HepG2 (cell line): ENCODE measurements around the gene BPIFB2. TPM values are rescaled to one million over a fixed set of nuclear protein-coding genes. Genes with fewer than 3 reads are reported as not detected.

ENCODE experiments used
- ELF1 ChIP-seq: sonication (generic); formaldehyde crosslinking; IDR thresholded peaks from 2 replicates; pipeline ENCODE4 v1.4.0; 2020; ENCODE audit warnings: missing genetic modification reagents
- HMG20B ChIP-seq: conservative IDR thresholded peaks from 2 replicates; pipeline ENCODE4 v1.6.1; 2016; ENCODE audit warnings: missing genetic modification reagents, missing compliant biosample characterization
- IRF1 ChIP-seq: sonication (generic); formaldehyde crosslinking; IDR thresholded peaks from 2 replicates; pipeline ENCODE4 v1.4.0; 2020; ENCODE audit warnings: low read depth, mild to moderate bottlenecking, missing genetic modification reagents
- KAT8 ChIP-seq: IDR thresholded peaks from 2 replicates; pipeline ENCODE4 v1.6.1; 2016; ENCODE audit warnings: missing genetic modification reagents, missing compliant biosample characterization
- KLF11 ChIP-seq: IDR thresholded peaks from 2 replicates; pipeline ENCODE4 v1.6.1; 2016; ENCODE audit warnings: missing compliant biosample characterization
- MAFG ChIP-seq: sonication (generic); formaldehyde crosslinking; IDR thresholded peaks from 2 replicates; pipeline ENCODE4 v1.5.1; 2020; ENCODE audit warnings: mild to moderate bottlenecking, missing genetic modification reagents
- MAFK ChIP-seq, 2 experiments: IDR thresholded peaks in 1 of 2; conservative IDR thresholded peaks in 1 of 2; 2 replicates each; pipeline ENCODE4 v1.6.1; 2011; ENCODE audit warnings: improper control_type of control experiment in 2 of 2, low read length in 2 of 2
- MATR3 ChIP-seq: sonication (generic); formaldehyde crosslinking; IDR thresholded peaks from 2 replicates; pipeline ENCODE4 v1.4.0; 2020; ENCODE audit warnings: missing genetic modification reagents
- MTA3 ChIP-seq: sonication (generic); formaldehyde crosslinking; IDR thresholded peaks from 2 replicates; pipeline ENCODE4 v1.4.0; 2020; ENCODE audit warnings: missing genetic modification reagents
- MXI1 ChIP-seq: IDR thresholded peaks from 3 replicates; pipeline ENCODE4 v1.6.1; 2012; ENCODE audit warnings: low read depth, low read length, inconsistent platforms, borderline replicate concordance
- MYC ChIP-seq: sonication (generic); formaldehyde crosslinking; IDR thresholded peaks from 2 replicates; pipeline ENCODE4 v1.9.0; 2021; ENCODE audit warnings: missing genetic modification reagents, borderline replicate concordance
- RAD51 ChIP-seq: fragments of 450-650 bp; IDR thresholded peaks from 2 replicates; pipeline ENCODE4 v1.6.1; 2016; ENCODE audit warnings: borderline replicate concordance
- RXRA ChIP-seq: sonication (generic); formaldehyde crosslinking; IDR thresholded peaks from 2 replicates; pipeline ENCODE4 v1.5.1; 2020; ENCODE audit warnings: missing genetic modification reagents
- TAF15 ChIP-seq: fragments of 200-400 bp; formaldehyde crosslinking; IDR thresholded peaks from one replicate; pipeline ENCODE4 v1.6.1; 2018; ENCODE audit warnings: mild to moderate bottlenecking, low read depth, low read length; ENCODE audit not compliant: poor library complexity, severe bottlenecking
- TBX2 ChIP-seq: sonication (generic); formaldehyde crosslinking; IDR thresholded peaks from 2 replicates; pipeline ENCODE4 v1.5.0; 2020; ENCODE audit warnings: missing genetic modification reagents, mild to moderate bottlenecking, borderline replicate concordance
- TEAD3 ChIP-seq: optimal IDR thresholded peaks from 2 replicates; pipeline ENCODE3; 2016; ENCODE audit warnings: borderline replicate concordance
- TP53 ChIP-seq: sonication (generic); formaldehyde crosslinking; conservative IDR thresholded peaks from 2 replicates; pipeline ENCODE4 v1.4.0; 2020; ENCODE audit warnings: missing genetic modification reagents
- ZC3H4 ChIP-seq: sonication (generic); formaldehyde crosslinking; IDR thresholded peaks from 2 replicates; pipeline ENCODE4 v1.4.0; 2020; ENCODE audit warnings: missing genetic modification reagents, borderline replicate concordance
- ZFP36L1 ChIP-seq: sonication (generic); formaldehyde crosslinking; IDR thresholded peaks from 2 replicates; pipeline ENCODE4 v1.8.0; 2022; ENCODE audit warnings: mild to moderate bottlenecking, missing genetic modification reagents, moderate library complexity
- ZMYM3 ChIP-seq: sonication (generic); formaldehyde crosslinking; IDR thresholded peaks from 2 replicates; pipeline ENCODE4 v1.5.1; 2020; ENCODE audit warnings: mild to moderate bottlenecking, missing genetic modification reagents
- ZNF12 ChIP-seq: sonication (generic); formaldehyde crosslinking; IDR thresholded peaks from 2 replicates; pipeline ENCODE4 v1.5.0; 2020; ENCODE audit warnings: missing genetic modification reagents
- ZNF251 ChIP-seq: sonication (generic); formaldehyde crosslinking; IDR thresholded peaks from 2 replicates; pipeline ENCODE4 v1.9.0; 2021; ENCODE audit warnings: mild to moderate bottlenecking, missing genetic modification reagents
- ZNF264 ChIP-seq: sonication (generic); formaldehyde crosslinking; IDR thresholded peaks from 2 replicates; pipeline ENCODE4 v1.4.0; 2020; ENCODE audit warnings: missing genetic modification reagents
- ZNF282 ChIP-seq: fragments of 450-650 bp; IDR thresholded peaks from 2 replicates; pipeline ENCODE4 v1.6.1; 2018; ENCODE audit not compliant: partially characterized antibody
- ZNF296 ChIP-seq: sonication (generic); formaldehyde crosslinking; conservative IDR thresholded peaks from 2 replicates; pipeline ENCODE4 v1.5.0; 2020; ENCODE audit warnings: mild to moderate bottlenecking, missing genetic modification reagents
- ZNF33B ChIP-seq: sonication (generic); formaldehyde crosslinking; IDR thresholded peaks from 2 replicates; pipeline ENCODE4 v1.5.1; 2020; ENCODE audit warnings: mild to moderate bottlenecking, missing genetic modification reagents
- ZNF546 ChIP-seq: sonication (generic); formaldehyde crosslinking; conservative IDR thresholded peaks from 2 replicates; pipeline ENCODE4 v1.8.1; 2023; ENCODE audit warnings: mild to moderate bottlenecking, missing genetic modification reagents
- ZNF550 ChIP-seq: sonication (generic); formaldehyde crosslinking; IDR thresholded peaks from 2 replicates; pipeline ENCODE4 v1.4.0; 2020; ENCODE audit warnings: mild to moderate bottlenecking, missing genetic modification reagents, borderline replicate concordance
- ZNF564 ChIP-seq: sonication (generic); formaldehyde crosslinking; IDR thresholded peaks from 2 replicates; pipeline ENCODE4 v1.8.1; 2023; ENCODE audit warnings: mild to moderate bottlenecking, missing genetic modification reagents
- ZNF580 ChIP-seq: IDR thresholded peaks from 2 replicates; pipeline ENCODE4 v1.6.1; 2016; ENCODE audit warnings: low read depth, borderline replicate concordance
- polyA plus RNA-seq, 8 experiments: library from polyadenylated mRNA; depleted of rRNA in 3 of 8; stranded (reverse) in 7 of 8; unstranded in 1 of 8; fragments of >200 nt; fragmentation: Illumina TruSeq in 4 of 8; extraction: Trizol in 4 of 8; gene quantifications; 2 replicates each; pipeline versions ENCODE4 v1.2.1 to v1.2.3, GENCODE V29; 2011 to 2016; ENCODE audit warnings: low read depth in 4 of 8, missing spikeins in 1 of 8, mixed read lengths in 1 of 8; ENCODE audit not compliant: insufficient read depth in 1 of 8
- total RNA-seq, 5 experiments: library from RNA; depleted of rRNA; stranded (reverse); fragments of >200 nt; fragmentation: Illumina TruSeq; extraction: Trizol; gene quantifications; 2 replicates each; pipeline ENCODE4 v1.2.3, GENCODE V29; 2016; ENCODE audit warnings: low read depth in 1 of 5
- TF ChIP-seq, protein P1 (sequence below): sonication (generic); formaldehyde crosslinking; IDR thresholded peaks from 2 replicates; pipeline ENCODE4 v1.4.0; 2020; ENCODE audit warnings: missing genetic modification reagents
- TF ChIP-seq, protein P2 (sequence below): sonication (generic); formaldehyde crosslinking; IDR thresholded peaks from 2 replicates; pipeline ENCODE4 v1.4.0; 2020; ENCODE audit warnings: missing genetic modification reagents

Gene BPIFB2
- total and polyA plus RNA-seq, 2 of the 13 experiments (the other 11 are each of a cell fraction or from before 2014, with no cell fraction given), result 54.5 to 902 TPM

DNA sequence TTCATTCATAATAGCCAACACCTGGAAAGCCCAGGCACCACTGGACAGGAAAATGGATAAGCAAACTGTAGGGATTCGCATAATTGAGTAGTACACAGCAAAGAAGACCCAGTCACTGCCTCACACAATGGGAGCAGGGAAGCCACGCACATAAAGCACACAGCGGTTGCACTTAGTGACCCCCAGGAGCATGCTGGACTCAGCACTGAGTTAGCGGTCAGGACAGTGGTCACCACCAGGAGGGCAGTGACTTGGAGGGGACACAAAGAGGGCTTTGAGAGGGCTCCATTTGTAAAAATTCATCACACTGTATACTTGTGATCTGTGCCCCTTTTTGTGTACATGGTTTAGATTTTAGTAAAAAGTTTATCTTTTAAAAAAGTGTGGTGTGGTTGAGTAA is 43.8 kb downstream of the BPIFB2 start (continued):
- TF ChIP-seq KAT8 (CRISPR knock-in tag), result no peak
- TF ChIP-seq MXI1, result no peak
- no peak for TF ChIP-seq MAFG (CRISPR knock-in tag)
- TF ChIP-seq ELF1, result no peak
- TF ChIP-seq TP53 (CRISPR knock-in tag), result no peak
- no peak for TF ChIP-seq MYC (CRISPR knock-in tag)
- TF ChIP-seq ZNF264, result peak; percentile 69
- TF ChIP-seq TBX2 (CRISPR knock-in tag), result 0 out of 2 replicates have a peak, but pooled peaks have one; percentile 7
- no peak for TF ChIP-seq ZNF12 (CRISPR knock-in tag)
- 0 out of 2 replicates have a peak, but pooled peaks have one; percentile 48 for TF ChIP-seq RXRA (CRISPR knock-in tag)
- TF ChIP-seq ZNF282, result no peak
- TF ChIP-seq ZMYM3 (CRISPR knock-in tag), result peak; percentile 33; the same call in 1 of the 2 replicates
- TF ChIP-seq MATR3 (CRISPR knock-in tag), result no peak
- TF ChIP-seq HMG20B (CRISPR knock-in tag), result no peak
- no peak for TF ChIP-seq MTA3 (CRISPR knock-in tag)
- no peak for TF ChIP-seq MAFK (conservative IDR thresholded peaks at IDR 0.05 in 1 of 2, IDR thresholded peaks at IDR 0.05 in 1 of 2; ENCODE audit: low read length in 2 of 2)
- 0 out of 2 replicates have a peak, but pooled peaks have one; percentile 55 for TF ChIP-seq ZNF296 (CRISPR knock-in tag)
- no peak for TF ChIP-seq ZNF550 (CRISPR knock-in tag)
- TF ChIP-seq RAD51, result no peak
- peak; percentile 99 for TF ChIP-seq ZNF564 (CRISPR knock-in tag)
- no peak for TF ChIP-seq ZNF251 (CRISPR knock-in tag)
- TF ChIP-seq, protein P1, sequence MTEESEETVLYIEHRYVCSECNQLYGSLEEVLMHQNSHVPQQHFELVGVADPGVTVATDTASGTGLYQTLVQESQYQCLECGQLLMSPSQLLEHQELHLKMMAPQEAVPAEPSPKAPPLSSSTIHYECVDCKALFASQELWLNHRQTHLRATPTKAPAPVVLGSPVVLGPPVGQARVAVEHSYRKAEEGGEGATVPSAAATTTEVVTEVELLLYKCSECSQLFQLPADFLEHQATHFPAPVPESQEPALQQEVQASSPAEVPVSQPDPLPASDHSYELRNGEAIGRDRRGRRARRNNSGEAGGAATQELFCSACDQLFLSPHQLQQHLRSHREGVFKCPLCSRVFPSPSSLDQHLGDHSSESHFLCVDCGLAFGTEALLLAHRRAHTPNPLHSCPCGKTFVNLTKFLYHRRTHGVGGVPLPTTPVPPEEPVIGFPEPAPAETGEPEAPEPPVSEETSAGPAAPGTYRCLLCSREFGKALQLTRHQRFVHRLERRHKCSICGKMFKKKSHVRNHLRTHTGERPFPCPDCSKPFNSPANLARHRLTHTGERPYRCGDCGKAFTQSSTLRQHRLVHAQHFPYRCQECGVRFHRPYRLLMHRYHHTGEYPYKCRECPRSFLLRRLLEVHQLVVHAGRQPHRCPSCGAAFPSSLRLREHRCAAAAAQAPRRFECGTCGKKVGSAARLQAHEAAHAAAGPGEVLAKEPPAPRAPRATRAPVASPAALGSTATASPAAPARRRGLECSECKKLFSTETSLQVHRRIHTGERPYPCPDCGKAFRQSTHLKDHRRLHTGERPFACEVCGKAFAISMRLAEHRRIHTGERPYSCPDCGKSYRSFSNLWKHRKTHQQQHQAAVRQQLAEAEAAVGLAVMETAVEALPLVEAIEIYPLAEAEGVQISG (CRISPR knock-in tag), result 0 out of 2 replicates have a peak, but pooled peaks have one; percentile 22
- TF ChIP-seq, protein P2, sequence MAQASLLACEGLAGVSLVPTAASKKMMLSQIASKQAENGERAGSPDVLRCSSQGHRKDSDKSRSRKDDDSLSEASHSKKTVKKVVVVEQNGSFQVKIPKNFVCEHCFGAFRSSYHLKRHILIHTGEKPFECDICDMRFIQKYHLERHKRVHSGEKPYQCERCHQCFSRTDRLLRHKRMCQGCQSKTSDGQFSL (CRISPR knock-in tag), result no peak
- TF ChIP-seq TEAD3 (CRISPR knock-in tag), result no peak
- TF ChIP-seq KLF11 (CRISPR knock-in tag), result no peak
- no peak for TF ChIP-seq ZNF546 (CRISPR knock-in tag)
- TF ChIP-seq ZFP36L1 (CRISPR knock-in tag), result no peak
- no peak for TF ChIP-seq ZNF580 (CRISPR knock-in tag)
- no peak for TF ChIP-seq IRF1
- TF ChIP-seq ZNF33B (CRISPR knock-in tag), result no peak
- TF ChIP-seq TAF15, result no peak
- no peak for TF ChIP-seq ZC3H4
